IgD-negative memory B cell (primary cell): Measurements from ENCODE around the gene DELE1. TPM values are rescaled to one million over a fixed set of nuclear protein-coding genes. Genes with fewer than 3 reads are reported as not detected.
"Not testable (repeated sequence)": the region's sequence is repeated elsewhere in the genome, so short reads cannot be mapped to it uniquely, and the experiment has no call there.

Experiments used
- H3K27ac Mint-ChIP-seq, 3 donors: one replicate each; pipeline ENCODE4 v1.8.0; 2020 to 2022; ENCODE audit warnings: mild to moderate bottlenecking in 3 of 3, mixed read lengths in 3 of 3, moderate library complexity in 1 of 3
- H3K27me3 Mint-ChIP-seq: one replicate; pipeline ENCODE4 v1.8.0; 2021; ENCODE audit warnings: mixed read lengths
- H3K36me3 Mint-ChIP-seq: one replicate; pipeline ENCODE4 v1.8.0; 2020; ENCODE audit warnings: mild to moderate bottlenecking, mixed read lengths
- H3K4me1 Mint-ChIP-seq, 3 donors: one replicate each; pipeline ENCODE4 v1.8.0; 2020 to 2022; ENCODE audit warnings: mixed read lengths in 3 of 3, mild to moderate bottlenecking in 1 of 3
- H3K4me3 Mint-ChIP-seq, 4 donors: one replicate each; pipeline ENCODE4 v1.8.0; 2020 to 2022; ENCODE audit warnings: mild to moderate bottlenecking in 4 of 4, mixed read lengths in 4 of 4, moderate library complexity in 3 of 4
- H3K9me3 Mint-ChIP-seq, 3 donors: one replicate each; pipeline ENCODE4 v1.8.0; 2020 to 2021; ENCODE audit warnings: mixed read lengths in 3 of 3, mild to moderate bottlenecking in 1 of 3
- polyA plus RNA-seq: library from polyadenylated mRNA; unstranded; fragments of 300-500 nt; fragmentation: Illumina TruSeq; gene quantifications from one replicate; pipeline ENCODE4 v1.2.3, GENCODE V29; 2021

DELE1 gene
- polyA plus RNA-seq, 1 donor from 2014 or later, result 32.3 TPM

- H3K4me3 Mint-ChIP-seq, result no peak overlapping the region
- peaks cover 8% of the 10 kb centered on the region for H3K27me3 Mint-ChIP-seq
- H3K9me3 Mint-ChIP-seq, result peaks cover 0 to 5% (median 3%) of the 10 kb centered on the region in 3 donors
- H3K27ac Mint-ChIP-seq, result no peak overlapping the region
- H3K4me1 Mint-ChIP-seq, result no peaks in the 10 kb centered on the region
- no peaks in the 10 kb centered on the region for H3K36me3 Mint-ChIP-seq
Observed at GRCh38 chr5:141906517-141906916, 17.2 kb upstream of the DELE1 start.

GRCh38 chr5:141906972-141907371 is 16.7 kb upstream of the DELE1 start:
- H3K27me3 Mint-ChIP-seq, result peaks cover 8% of the 10 kb centered on the region
- H3K36me3 Mint-ChIP-seq, result no peaks in the 10 kb centered on the region
- H3K9me3 Mint-ChIP-seq, result peaks cover 0 to 5% (median 3%) of the 10 kb centered on the region in 3 donors
- H3K4me1 Mint-ChIP-seq, result no peaks in the 10 kb centered on the region
- H3K27ac Mint-ChIP-seq, result no peak overlapping the region
- H3K4me3 Mint-ChIP-seq, result no peak overlapping the region

DNA sequence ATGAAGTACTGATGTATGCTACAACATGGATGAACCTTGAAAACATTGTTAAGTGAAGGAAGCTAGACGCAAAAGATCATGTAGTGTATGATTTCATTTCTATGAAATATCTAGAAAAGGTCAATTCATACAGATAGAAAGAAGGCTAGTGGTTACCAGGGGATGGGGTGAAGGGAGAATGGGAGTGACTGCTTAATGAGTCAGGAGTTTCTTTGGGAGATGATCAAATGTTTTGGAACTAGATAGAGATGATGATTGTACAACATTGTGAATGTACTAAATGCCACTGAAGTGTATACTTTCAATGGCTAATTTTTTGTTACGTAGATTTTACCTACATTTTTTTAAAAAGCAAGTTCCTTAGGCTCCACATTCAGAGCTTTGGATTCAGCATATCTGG is 14.9 kb upstream of the DELE1 start:
- H3K4me3 Mint-ChIP-seq, result no peak overlapping the region
- H3K36me3 Mint-ChIP-seq, result no peaks in the 10 kb centered on the region
- H3K4me1 Mint-ChIP-seq, result peaks cover 6 to 7% (median 6%) of the 10 kb centered on the region in 3 donors
- H3K27ac Mint-ChIP-seq, result no peak overlapping the region
- H3K27me3 Mint-ChIP-seq, result peaks cover 11% of the 10 kb centered on the region
- peaks cover 0 to 5% (median 3%) of the 10 kb centered on the region in 3 donors for H3K9me3 Mint-ChIP-seq

DNA sequence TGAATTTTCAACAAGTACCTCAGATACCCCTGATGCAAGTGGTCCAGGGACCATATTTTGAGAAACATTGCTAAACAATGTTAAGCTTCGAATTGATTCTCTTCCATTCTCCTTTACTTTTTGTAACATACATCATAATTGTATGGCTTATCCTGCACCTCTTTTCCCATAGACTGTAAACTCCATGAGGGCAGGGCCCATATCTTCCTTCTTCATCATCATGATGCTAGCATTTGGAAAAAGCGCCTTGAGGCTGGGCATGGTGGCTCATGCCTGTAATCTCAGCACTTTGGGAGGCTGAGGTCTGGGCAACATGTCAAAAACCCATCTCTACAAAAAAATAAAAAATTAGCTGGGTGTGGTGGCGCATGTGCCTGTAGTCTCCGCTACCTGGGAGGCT is 14.5 kb upstream of the DELE1 start:
- Mint-ChIP-seq H3K27me3 (peaks cover 9% of the 10 kb centered on the region), H3K36me3 (no peaks in the 10 kb centered on the region), H3K4me1 (peaks cover 7 to 8% (median 8%) of the 10 kb centered on the region in 3 donors)

GRCh38 chr5:141910271-141910673 is 13.4 kb upstream of the DELE1 start:
- Mint-ChIP-seq H3K4me3 (no peak overlapping the region), H3K36me3 (no peaks in the 10 kb centered on the region), H3K27ac (no peak overlapping the region), H3K4me1 (peaks cover 8 to 13% (median 13%) of the 10 kb centered on the region in 3 donors), H3K27me3 (peaks cover 7% of the 10 kb centered on the region), H3K9me3 (peaks cover 0 to 5% (median 3%) of the 10 kb centered on the region in 3 donors)

More for the DNA sequence above, 14.5 kb upstream of the DELE1 start:
- no peak overlapping the region for H3K4me3 Mint-ChIP-seq
- peaks cover 0 to 5% (median 3%) of the 10 kb centered on the region in 3 donors for H3K9me3 Mint-ChIP-seq
- H3K27ac Mint-ChIP-seq, result no peak overlapping the region

GRCh38 chr5:141913560-141914198 is 10.0 kb upstream of the DELE1 start:
- peak overlapping the region in 1 of 3 donors; percentile 26 for H3K27ac Mint-ChIP-seq
- H3K36me3 Mint-ChIP-seq, result no peaks in the 10 kb centered on the region
- H3K4me3 Mint-ChIP-seq, result peak overlapping the region; percentile 75 to 76 (median 76)
- no peaks in the 10 kb centered on the region for H3K9me3 Mint-ChIP-seq
- peaks cover 7% of the 10 kb centered on the region for H3K27me3 Mint-ChIP-seq
- H3K4me1 Mint-ChIP-seq, result peaks cover 27 to 38% (median 29%) of the 10 kb centered on the region in 3 donors

GRCh38 chr5:141914199-141914743 is 9.4 kb upstream of the DELE1 start:
- Mint-ChIP-seq H3K27me3 (peaks cover 7% of the 10 kb centered on the region), H3K36me3 (no peaks in the 10 kb centered on the region), H3K9me3 (no peaks in the 10 kb centered on the region), H3K4me1 (peaks cover 27 to 38% (median 29%) of the 10 kb centered on the region in 3 donors), H3K27ac (no peak overlapping the region), H3K4me3 (peak overlapping the region; percentile 34 to 76 (median 72))

- Mint-ChIP-seq H3K4me1 (peaks cover 29 to 41% (median 30%) of the 10 kb centered on the region in 3 donors), H3K36me3 (no peaks in the 10 kb centered on the region), H3K9me3 (no peaks in the 10 kb centered on the region), H3K27ac (peak overlapping the region in 2 of 3 donors; percentile 8 to 35), H3K4me3 (peak overlapping the region; percentile 15 to 75 (median 52)), H3K27me3 (peaks cover 7% of the 10 kb centered on the region)
Observed at GRCh38 chr5:141914797-141915196, 8.9 kb upstream of the DELE1 start.

DNA sequence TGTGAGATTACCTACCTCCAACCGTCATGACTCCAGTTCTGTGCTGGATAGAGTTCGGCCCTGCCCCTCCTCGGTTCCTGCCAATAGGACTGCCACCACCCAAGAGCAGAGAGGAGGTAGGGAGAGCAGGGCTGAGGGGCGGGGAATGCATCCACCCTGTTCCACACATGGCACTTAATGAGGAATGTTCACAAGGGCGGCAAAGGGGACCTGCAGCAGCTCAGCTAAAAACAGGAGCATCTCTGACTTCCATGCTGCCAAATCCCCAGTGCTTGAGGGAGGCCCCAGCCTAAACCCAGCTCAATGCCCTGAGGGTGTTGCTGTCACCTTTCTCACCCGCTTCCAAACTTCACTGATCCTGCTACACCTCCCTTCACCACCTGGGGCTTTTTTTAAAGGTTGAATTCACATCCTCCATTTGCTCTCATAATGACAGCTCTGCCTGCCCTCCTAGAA is 7.8 kb upstream of the DELE1 start:
- Mint-ChIP-seq H3K4me3 (peak overlapping the region in 1 of 4 donors; percentile 15), H3K4me1 (peaks cover 29 to 42% (median 32%) of the 10 kb centered on the region in 3 donors)

GRCh38 chr5:141916522-141916921 is 7.1 kb upstream of the DELE1 start:
- Mint-ChIP-seq H3K27me3 (peaks cover 7% of the 10 kb centered on the region), H3K4me3 (peak overlapping the region in 3 of 4 donors; percentile 11 to 75 (median 70)), H3K27ac (peak overlapping the region in 2 of 3 donors; percentile 2 to 27), H3K9me3 (no peaks in the 10 kb centered on the region), H3K4me1 (peaks cover 29 to 42% (median 32%) of the 10 kb centered on the region in 3 donors), H3K36me3 (no peaks in the 10 kb centered on the region)

More for the DNA sequence above, 7.8 kb upstream of the DELE1 start:
- peak overlapping the region in 1 of 3 donors; percentile 2 for H3K27ac Mint-ChIP-seq
- H3K27me3 Mint-ChIP-seq, result peaks cover 7% of the 10 kb centered on the region
- H3K36me3 Mint-ChIP-seq, result no peaks in the 10 kb centered on the region
- no peaks in the 10 kb centered on the region for H3K9me3 Mint-ChIP-seq

DNA sequence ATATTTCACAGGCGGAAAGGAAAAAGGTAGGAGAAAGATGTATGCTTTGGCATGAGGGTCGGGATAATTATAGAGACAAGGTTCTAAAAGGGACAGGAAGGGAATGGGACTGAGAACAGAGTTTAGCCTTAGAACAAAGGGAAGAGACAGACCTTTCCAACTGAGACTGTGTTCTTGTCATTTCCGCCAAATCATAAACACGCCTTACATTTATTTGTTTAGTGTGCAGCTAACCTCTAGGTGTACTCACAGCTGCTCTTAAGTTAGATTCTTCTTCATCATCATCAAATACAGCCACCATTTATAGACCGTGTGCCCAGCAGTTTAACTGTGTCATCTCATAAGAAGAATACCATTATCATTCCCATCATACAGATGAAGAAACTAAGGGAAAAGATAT is 5.9 kb upstream of the DELE1 start:
- H3K9me3 Mint-ChIP-seq, result no peaks in the 10 kb centered on the region
- H3K4me1 Mint-ChIP-seq, result peaks cover 29 to 42% (median 32%) of the 10 kb centered on the region in 3 donors
- H3K4me3 Mint-ChIP-seq, result peak overlapping the region in 1 of 4 donors; percentile 11
- peak overlapping the region in 1 of 3 donors; percentile 2 for H3K27ac Mint-ChIP-seq
- H3K36me3 Mint-ChIP-seq, result peaks cover 1% of the 10 kb centered on the region
- peaks cover 7% of the 10 kb centered on the region for H3K27me3 Mint-ChIP-seq

DNA sequence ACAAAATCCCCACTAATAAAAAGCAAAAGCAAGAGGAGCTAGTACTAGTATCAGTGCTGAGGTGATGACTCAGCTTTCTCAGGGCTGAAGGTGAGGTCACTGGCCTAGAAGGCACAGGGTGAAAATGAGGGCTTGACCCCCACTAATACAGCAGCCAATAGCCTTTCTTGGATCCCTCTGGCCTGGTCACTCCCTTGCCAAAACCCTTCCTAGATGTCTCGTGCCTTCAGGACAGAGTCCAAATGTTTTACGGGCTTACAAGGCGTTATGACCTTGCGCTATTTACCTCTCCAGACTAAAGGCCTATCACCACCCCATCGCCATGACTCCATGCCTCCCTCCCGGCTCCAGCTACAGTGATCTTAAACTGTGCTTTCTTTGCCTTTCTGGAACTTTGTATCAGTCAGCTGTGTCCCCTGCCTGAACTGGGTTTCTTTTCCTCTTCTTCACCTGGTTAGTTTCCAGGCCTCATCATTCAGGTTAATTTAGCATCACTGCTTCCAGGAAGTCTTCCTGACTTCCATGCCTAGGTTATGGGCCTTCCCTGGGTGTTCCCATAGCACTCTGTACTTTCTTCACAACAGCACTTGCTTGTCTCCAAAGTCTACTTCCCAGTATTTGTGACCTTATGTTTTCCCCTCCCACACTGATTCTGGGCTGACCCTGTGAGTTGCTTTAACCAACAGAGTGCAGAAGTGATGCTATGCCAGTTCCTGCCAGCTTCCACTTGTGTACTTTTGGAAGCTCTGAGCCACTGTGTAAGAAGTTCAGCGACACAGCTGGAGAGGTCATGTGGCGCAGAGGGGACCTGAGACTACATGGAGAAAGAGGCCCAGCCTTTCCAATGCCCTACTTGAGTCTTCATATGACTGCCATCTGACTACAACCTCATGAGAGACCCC is 4.2 kb upstream of the DELE1 start:
- no peaks in the 10 kb centered on the region for H3K9me3 Mint-ChIP-seq
- H3K27ac Mint-ChIP-seq, result peak overlapping the region in 1 of 3 donors; percentile 36
- peaks cover 28 to 45% (median 32%) of the 10 kb centered on the region in 3 donors for H3K4me1 Mint-ChIP-seq
- H3K4me3 Mint-ChIP-seq, result peak overlapping the region in 1 of 4 donors; percentile 83
- H3K27me3 Mint-ChIP-seq, result peaks cover 1% of the 10 kb centered on the region
- H3K36me3 Mint-ChIP-seq, result peaks cover 1% of the 10 kb centered on the region

DNA sequence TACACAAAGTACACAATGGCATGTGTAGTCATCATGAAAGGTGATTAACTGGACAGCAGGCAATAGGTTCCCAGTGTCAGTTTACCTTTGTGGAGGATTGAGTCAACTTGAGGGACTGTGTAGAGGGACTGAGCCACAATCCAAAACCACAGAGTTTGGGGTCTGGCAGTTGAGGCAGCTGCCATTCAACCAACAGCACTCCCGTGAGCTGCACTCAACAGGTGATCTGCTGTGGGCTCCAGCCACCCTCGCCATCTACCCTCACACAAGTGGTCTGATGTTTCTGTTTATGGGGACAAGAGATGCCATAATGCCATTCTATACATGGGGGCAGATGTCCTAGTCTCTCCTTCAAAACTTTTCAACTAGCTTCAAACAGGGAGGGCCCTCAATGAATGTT is 2.9 kb upstream of the DELE1 start:
- H3K36me3 Mint-ChIP-seq, result peaks cover 1% of the 10 kb centered on the region
- peak overlapping the region in 1 of 3 donors; percentile 81 for H3K27ac Mint-ChIP-seq
- H3K4me1 Mint-ChIP-seq, result peaks cover 29 to 39% (median 32%) of the 10 kb centered on the region in 3 donors
- peak overlapping the region in 1 of 4 donors; percentile 83 for H3K4me3 Mint-ChIP-seq
- H3K27me3 Mint-ChIP-seq, result peaks cover 1% of the 10 kb centered on the region
- no peaks in the 10 kb centered on the region for H3K9me3 Mint-ChIP-seq

DNA sequence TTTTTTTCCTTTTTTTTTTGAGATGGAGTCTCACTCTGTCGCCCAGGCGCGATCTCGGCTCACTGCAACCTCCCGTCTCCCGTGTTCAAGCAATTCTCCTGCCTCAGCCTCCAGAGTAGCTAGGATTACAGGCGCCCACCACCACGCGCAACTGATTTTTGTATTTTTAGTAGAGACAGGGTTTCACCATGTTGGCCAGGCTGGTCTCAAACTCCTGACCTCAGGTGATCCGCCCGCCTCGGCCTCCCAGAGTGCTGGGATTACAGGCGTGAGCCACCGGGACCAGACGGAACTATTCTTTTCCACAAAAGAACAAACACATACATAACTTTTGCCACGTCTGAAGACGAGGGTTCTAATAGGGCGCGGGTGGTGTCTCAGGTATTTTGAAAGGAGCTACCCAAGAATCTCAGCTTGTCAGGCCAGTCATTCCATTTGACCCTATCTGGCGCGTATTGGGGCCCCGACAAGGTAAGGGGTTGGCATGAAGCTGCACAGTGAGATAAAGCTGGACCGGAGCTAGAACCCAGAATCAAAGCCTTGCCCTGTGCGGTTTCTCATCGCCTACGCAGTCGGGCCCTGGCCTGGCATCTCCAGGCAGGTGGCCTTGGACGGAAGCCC is 734 bp upstream of the DELE1 start:
- peak overlapping the region; percentile 90 to 98 (median 92) for H3K4me3 Mint-ChIP-seq
- not testable (repeated sequence) for H3K36me3 Mint-ChIP-seq, H3K27me3 Mint-ChIP-seq, H3K9me3 Mint-ChIP-seq
- H3K27ac Mint-ChIP-seq, result peak overlapping the region; percentile 94 to 99 (median 95)
- peaks cover 20 to 22% (median 21%) of the 10 kb centered on the region in 3 donors for H3K4me1 Mint-ChIP-seq
